ENCODE results near the gene CS. TPM values are rescaled to one million over a fixed set of nuclear protein-coding genes. Genes with fewer than 3 reads are reported as not detected.

The CS gene
- total and polyA plus RNA-seq, 12 donors, result 64.6 to 417 (median 245) TPM

DNA sequence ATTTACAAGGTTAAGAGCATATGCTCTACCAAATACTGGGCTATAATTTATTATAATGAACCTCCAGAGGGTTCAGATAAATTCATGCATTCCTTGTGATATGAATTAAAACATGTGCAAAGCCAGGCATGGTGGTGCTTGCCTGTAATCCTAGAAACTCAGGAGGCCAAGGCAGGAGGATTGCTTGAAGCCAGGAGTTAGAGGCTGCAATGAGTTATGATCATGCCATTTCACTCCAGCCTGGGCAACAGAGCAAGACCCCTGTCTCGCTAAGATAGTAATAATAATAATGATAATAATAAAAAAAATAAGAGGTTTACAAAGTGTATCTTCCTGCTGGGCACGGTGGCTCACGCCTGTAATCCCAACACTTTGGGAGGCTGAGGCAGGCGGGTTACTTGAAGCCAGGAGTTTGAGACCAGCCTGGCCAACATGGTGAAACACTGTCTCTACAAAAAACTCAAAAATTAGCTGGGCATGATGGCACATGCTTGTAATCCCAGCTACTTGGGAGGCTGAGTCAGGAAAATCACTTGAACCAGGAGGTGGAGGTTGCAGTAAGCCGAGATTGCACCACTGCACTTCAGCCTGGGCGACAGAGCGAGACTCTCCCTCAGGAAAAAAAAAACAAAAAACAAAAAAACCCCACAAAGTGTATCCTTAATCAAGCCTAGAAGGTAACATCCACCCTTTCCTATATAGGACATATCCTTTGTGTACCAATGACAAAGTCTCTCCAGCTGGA lies 7.3 kb upstream of the CS start:
- peaks cover 0 to 8% of the 10 kb centered on the region in 2 donors for H3K4me1 ChIP-seq (replicated peaks in 1 of 2)
- no peak for TF ChIP-seq POLR2A (IDR thresholded peaks at IDR 0.05)
- TF ChIP-seq, protein P1, sequence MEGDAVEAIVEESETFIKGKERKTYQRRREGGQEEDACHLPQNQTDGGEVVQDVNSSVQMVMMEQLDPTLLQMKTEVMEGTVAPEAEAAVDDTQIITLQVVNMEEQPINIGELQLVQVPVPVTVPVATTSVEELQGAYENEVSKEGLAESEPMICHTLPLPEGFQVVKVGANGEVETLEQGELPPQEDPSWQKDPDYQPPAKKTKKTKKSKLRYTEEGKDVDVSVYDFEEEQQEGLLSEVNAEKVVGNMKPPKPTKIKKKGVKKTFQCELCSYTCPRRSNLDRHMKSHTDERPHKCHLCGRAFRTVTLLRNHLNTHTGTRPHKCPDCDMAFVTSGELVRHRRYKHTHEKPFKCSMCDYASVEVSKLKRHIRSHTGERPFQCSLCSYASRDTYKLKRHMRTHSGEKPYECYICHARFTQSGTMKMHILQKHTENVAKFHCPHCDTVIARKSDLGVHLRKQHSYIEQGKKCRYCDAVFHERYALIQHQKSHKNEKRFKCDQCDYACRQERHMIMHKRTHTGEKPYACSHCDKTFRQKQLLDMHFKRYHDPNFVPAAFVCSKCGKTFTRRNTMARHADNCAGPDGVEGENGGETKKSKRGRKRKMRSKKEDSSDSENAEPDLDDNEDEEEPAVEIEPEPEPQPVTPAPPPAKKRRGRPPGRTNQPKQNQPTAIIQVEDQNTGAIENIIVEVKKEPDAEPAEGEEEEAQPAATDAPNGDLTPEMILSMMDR (IDR thresholded peaks at IDR 0.05), result no peak
- intact Hi-C loops (cut with DNase I), result no loop called here
- no peak for DNase-seq
- 95 to 97% (median 96%) methylated on average over 7 of the region's 7 CpGs for WGBS, 4 donors
- H3K27ac ChIP-seq, result no peak overlapping the region
- no peaks in the 10 kb centered on the region for H3K9me3 ChIP-seq (replicated peaks in 1 of 3)
- peaks cover 0 to 50% of the 10 kb centered on the region in 2 donors for H3K36me3 ChIP-seq (replicated peaks in 1 of 2)
- H3K27me3 ChIP-seq, result no peaks in the 10 kb centered on the region
- no peak overlapping the region for H3K4me3 ChIP-seq

DNA sequence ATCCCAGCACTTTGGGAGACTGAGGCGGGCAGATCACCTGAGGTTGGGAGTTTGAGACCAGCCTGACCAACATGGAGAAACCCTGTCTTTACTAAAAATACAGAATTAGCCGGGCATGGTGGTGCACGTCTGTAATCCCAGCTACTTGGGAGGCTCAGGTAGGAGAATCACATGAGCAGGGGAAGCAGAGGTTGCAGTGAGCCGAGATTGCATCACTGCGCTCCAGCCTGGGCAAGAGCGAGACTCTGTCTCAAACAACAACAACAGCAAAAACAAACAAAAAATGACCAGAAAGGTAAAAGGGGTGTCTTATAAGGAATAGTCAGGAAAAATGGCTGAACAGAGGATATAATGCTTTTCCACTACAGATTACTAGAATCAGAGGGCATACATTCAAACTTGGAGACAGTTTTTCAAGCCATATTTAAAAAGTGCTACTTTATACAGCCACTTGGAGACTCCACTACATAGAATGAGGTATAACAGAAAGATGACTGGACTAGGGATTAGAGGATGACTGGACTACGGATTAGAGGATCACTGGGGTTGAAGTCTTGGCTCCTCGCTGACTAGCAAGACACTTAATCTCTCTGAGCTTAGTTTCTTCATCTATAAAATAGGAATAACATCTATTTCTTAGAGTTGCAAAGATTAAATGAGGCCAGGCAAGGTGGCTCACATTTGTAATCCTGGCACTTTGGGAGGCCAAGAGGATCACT lies 4.9 kb upstream of the CS start:
- H3K4me1 ChIP-seq (replicated peaks in 1 of 2), result peaks cover 16 to 27% of the 10 kb centered on the region in 2 donors
- no peak overlapping the region for H3K4me3 ChIP-seq
- 92 to 93% (median 93%) methylated on average over 8 of the region's 8 CpGs for WGBS, 4 donors
- H3K27ac ChIP-seq, result no peak overlapping the region
- H3K9me3 ChIP-seq (replicated peaks in 1 of 3), result no peaks in the 10 kb centered on the region
- intact Hi-C loops (cut with DNase I), result no loop called here
- TF ChIP-seq, protein P1 (IDR thresholded peaks at IDR 0.05), result no peak
- no peak for TF ChIP-seq POLR2A (IDR thresholded peaks at IDR 0.05)
- DNase-seq, result no peak
- peaks cover 0 to 31% of the 10 kb centered on the region in 2 donors for H3K36me3 ChIP-seq (replicated peaks in 1 of 2)
- H3K27me3 ChIP-seq, result no peaks in the 10 kb centered on the region

DNA sequence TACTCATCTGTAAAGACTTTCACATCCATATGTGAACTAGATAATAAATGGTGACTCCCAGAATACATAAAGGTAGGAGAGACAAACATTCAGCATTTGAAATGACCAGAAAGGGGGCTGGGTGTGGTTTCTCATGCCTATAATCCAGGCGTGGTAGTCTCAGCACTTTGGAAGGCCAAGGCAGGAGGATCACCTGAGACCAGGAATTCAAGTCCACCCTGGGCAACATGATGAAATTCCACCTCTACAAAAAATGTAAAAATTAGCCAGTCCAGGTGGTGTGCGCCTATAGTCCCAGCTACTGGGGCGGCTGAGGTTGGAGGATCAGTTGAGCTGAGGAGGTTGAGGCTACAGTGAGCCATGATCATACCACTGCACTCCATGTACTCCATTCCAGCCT lies 4.1 kb upstream of the CS start:
- 89 to 100% (median 90%) methylated on average over 3 of the region's 3 CpGs for WGBS, 4 donors
- Histone ChIP-seq H3K9me3 (replicated peaks in 1 of 3) (no peaks in the 10 kb centered on the region), H3K4me3 (no peak overlapping the region), H3K27me3 (no peaks in the 10 kb centered on the region), H3K27ac (no peak overlapping the region), H3K36me3 (replicated peaks in 1 of 2) (peaks cover 0 to 24% of the 10 kb centered on the region in 2 donors), H3K4me1 (replicated peaks in 1 of 2) (peaks cover 18 to 29% of the 10 kb centered on the region in 2 donors)
- intact Hi-C loops (cut with DNase I), result no loop called here
- DNase-seq, result no peak
- no peak for TF ChIP-seq POLR2A (IDR thresholded peaks at IDR 0.05)
- TF ChIP-seq, protein P1 (IDR thresholded peaks at IDR 0.05), result no peak

DNA sequence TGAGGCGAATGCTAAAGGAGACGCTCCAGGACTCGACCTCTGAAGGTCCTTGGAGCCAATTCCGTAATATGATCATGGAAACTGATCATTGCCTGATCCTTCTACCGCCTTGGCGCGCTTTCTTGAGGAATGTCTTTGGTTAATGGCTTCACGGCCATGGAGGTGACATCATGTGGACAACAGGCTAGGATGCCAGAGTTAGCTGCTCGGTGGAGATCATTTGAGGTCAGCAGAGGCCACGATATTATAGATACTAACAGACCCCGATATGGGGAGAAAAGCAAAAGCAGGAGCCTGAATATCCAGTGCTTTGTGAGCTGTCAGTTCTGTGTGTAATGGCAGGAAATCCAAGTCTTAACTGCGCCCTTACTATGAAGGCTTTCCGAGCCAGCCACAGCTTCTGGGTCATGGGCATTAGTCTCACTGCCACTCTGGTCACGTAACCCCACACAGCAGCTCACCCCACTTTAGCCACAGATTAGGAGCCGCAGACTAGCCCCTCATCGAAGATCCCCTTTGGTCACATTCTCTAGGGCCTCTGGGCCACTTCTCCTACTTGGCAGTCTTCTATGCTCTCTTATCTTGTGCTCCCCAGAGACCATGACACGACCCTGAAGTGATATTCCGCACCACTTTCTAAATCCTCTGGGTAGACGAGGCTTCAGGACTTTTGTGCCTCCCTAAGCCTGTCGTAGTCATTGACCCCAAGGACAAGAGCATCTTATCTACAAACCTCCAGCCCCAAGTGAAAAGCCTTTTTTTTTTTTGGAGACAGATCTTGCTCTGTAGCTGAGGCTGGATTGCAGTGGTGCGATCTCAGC lies 724 bp upstream of the CS start:
- WGBS, 4 donors, result 27 to 40% (median 29%) methylated on average over 21 of the region's 21 CpGs
- Histone ChIP-seq H3K27me3 (no peaks in the 10 kb centered on the region), H3K4me1 (replicated peaks in 1 of 2) (peaks cover 48 to 61% of the 10 kb centered on the region in 2 donors), H3K27ac (peak overlapping the region; percentile 84 to 95 (median 91)), H3K4me3 (peak overlapping the region in 3 of 4 donors; percentile 33 to 89 (median 84)), H3K9me3 (replicated peaks in 1 of 3) (no peaks in the 10 kb centered on the region), H3K36me3 (replicated peaks in 1 of 2) (peaks cover 0 to 10% of the 10 kb centered on the region in 2 donors)
- peak in 3 of 7 donors; percentile 21 to 36 (median 31) for DNase-seq
- intact Hi-C loops (cut with DNase I), result no loop called here
- TF ChIP-seq, protein P1 (IDR thresholded peaks at IDR 0.05), result no peak
- no peak for TF ChIP-seq POLR2A (IDR thresholded peaks at IDR 0.05)

Data from adrenal gland (tissue), 12 donors.